NCI-H1436 (cell line): ENCODE results near the gene UVSSA.

Experiments
- DNase-seq: peaks from one replicate; lab custom pipeline; 2025; lab: John Stamatoyannopoulos, UW

UVSSA gene

GRCh38 chr4:1407657-1408333 lies 60.8 kb downstream of the UVSSA start:
- no peak for DNase-seq

- DNase-seq = no peak
These were observed 61.4 kb downstream of the UVSSA start for GRCh38 chr4:1408418-1408817.

- DNase-seq = no peak
These were observed 62.1 kb downstream of the UVSSA start for GRCh38 chr4:1409079-1409478.

- DNase-seq = no peak
These were observed 62.8 kb downstream of the UVSSA start for GRCh38 chr4:1409491-1410425.

GRCh38 chr4:1410491-1411325 lies 63.7 kb downstream of the UVSSA start:
- no peak for DNase-seq

GRCh38 chr4:1411436-1412375 lies 64.7 kb downstream of the UVSSA start:
- DNase-seq = no peak

GRCh38 chr4:1412376-1413203 lies 65.6 kb downstream of the UVSSA start:
- DNase-seq = no peak

- no peak for DNase-seq
These were observed 66.2 kb downstream of the UVSSA start for GRCh38 chr4:1413204-1413663.

GRCh38 chr4:1413687-1414479 lies 66.9 kb downstream of the UVSSA start:
- no peak for DNase-seq

GRCh38 chr4:1414831-1415680 lies 68.0 kb downstream of the UVSSA start:
- DNase-seq = no peak

GRCh38 chr4:1415681-1415981 lies 68.6 kb downstream of the UVSSA start:
- DNase-seq = no peak

- no peak for DNase-seq
These were observed 69.3 kb downstream of the UVSSA start for GRCh38 chr4:1416051-1416947.

- DNase-seq = no peak
These were observed 69.9 kb downstream of the UVSSA start for GRCh38 chr4:1416948-1417260.

GRCh38 chr4:1417522-1418390 lies 70.7 kb downstream of the UVSSA start:
- DNase-seq = no peak

- no peak for DNase-seq
These were observed 71.7 kb downstream of the UVSSA start for GRCh38 chr4:1418494-1419285.

GRCh38 chr4:1419708-1420107 lies 72.7 kb downstream of the UVSSA start:
- DNase-seq = no peak
